GM12878 (cell line): ENCODE data around the gene COA5. TPM values are rescaled to one million over a fixed set of nuclear protein-coding genes. Genes with fewer than 3 reads are reported as not detected.

Experiments
- ASH2L ChIP-seq: fragments of 300-600, 200-600 bp; sonication (generic); IDR thresholded peaks from 2 replicates; pipeline ENCODE4 v1.6.1; 2017; ENCODE audit warnings: low read depth, mild to moderate bottlenecking, borderline replicate concordance
- CEBPZ ChIP-seq: fragments of 150-350 bp; IDR thresholded peaks from 2 replicates; pipeline ENCODE4 v1.6.1; 2016; ENCODE audit warnings: low read depth, low read length
- HDAC2 ChIP-seq: fragments of 200-600 bp; sonication (generic); IDR thresholded peaks from 2 replicates; pipeline ENCODE4 v1.6.1; 2017
- HDAC6 ChIP-seq: fragments of 200-600 bp; sonication (generic); IDR thresholded peaks from one replicate; pipeline ENCODE4 v1.8.0; 2017; ENCODE audit warnings: antibody characterized with exemption; ENCODE audit not compliant: unreplicated experiment
- POLR2AphosphoS2 ChIP-seq: IDR thresholded peaks from 2 replicates; pipeline ENCODE4 v1.6.1; 2011; ENCODE audit warnings: low read depth, mild to moderate bottlenecking, low read length, improper control_type of control experiment, moderate library complexity
- RB1 ChIP-seq: fragments of 450-650 bp; formaldehyde crosslinking; IDR thresholded peaks from 2 replicates; pipeline ENCODE4 v1.6.1; 2017; ENCODE audit warnings: mild to moderate bottlenecking, borderline replicate concordance
- RCOR1 ChIP-seq: conservative IDR thresholded peaks from 2 replicates; pipeline ENCODE4 v1.6.1; 2012; ENCODE audit warnings: low read depth, low read length, improper control_type of control experiment
- SMAD1 ChIP-seq: fragments of 450-650 bp; IDR thresholded peaks from 2 replicates; pipeline ENCODE4 v1.6.1; 2018; ENCODE audit warnings: mild to moderate bottlenecking, low read depth; ENCODE audit not compliant: partially characterized antibody
- TCF12 ChIP-seq: IDR thresholded peaks from 2 replicates; pipeline ENCODE4 v1.6.1; 2011; ENCODE audit warnings: low read depth, mild to moderate bottlenecking, low read length
- polyA plus RNA-seq, 11 experiments: library from polyadenylated mRNA; depleted of rRNA in 4 of 11; unstranded in 6 of 11; stranded (reverse) in 5 of 11; fragments of >200 nt; fragmentation: Nextera tagmentation in 4 of 11; fragmentation: Illumina TruSeq in 1 of 11; extraction: Ambion mirVana in 4 of 11; extraction: Trizol in 1 of 11; gene quantifications; 1 replicate in 1 of 11; 2 replicates in 10 of 11; pipeline versions ENCODE4 v1.2.1 to v1.2.3, GENCODE V29; 2011 to 2016; ENCODE audit warnings: inconsistent platforms in 2 of 11, missing spikeins in 2 of 11, low read depth in 1 of 11
- total RNA-seq, 4 experiments: library from RNA; depleted of rRNA in 3 of 4; stranded (reverse); fragments of >200 nt in 3 of 4; fragmentation: Illumina TruSeq in 1 of 4; extraction: Trizol in 1 of 4; gene quantifications; 2 replicates each; pipeline versions ENCODE4 v1.2.1 to v1.2.3, GENCODE V29; 2013 to 2021
- TF ChIP-seq, protein P1 (sequence below): fragments of 450-650 bp; formaldehyde crosslinking; IDR thresholded peaks from 2 replicates; pipeline ENCODE4 v1.5.0; 2022; ENCODE audit warnings: mild to moderate bottlenecking, missing genetic modification characterization

COA5 gene
- total and polyA plus RNA-seq, 10 of the 15 experiments (the other 5 are each of a cell fraction or from before 2014, with no cell fraction given) = 20.7 to 63.3 (median 37.9) TPM

DNA sequence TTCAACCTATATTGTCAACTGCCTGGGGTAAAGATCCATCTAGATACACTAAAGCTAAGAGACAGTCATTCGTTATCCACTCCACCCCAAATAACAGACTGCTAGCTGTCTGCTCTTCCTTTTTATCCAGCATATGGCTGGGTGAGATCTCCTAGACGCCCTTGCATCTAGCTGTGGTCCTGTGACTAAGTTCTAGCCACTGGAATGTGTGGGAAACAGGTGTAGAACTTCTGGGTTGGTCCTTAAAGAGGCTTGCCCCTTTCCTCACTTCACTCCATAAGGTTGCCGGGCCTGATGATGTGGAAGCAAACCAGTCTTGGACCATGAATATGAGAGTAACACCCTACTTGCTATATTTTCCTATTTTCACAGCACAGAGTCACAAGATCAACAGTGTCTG, 3.2 kb downstream of the COA5 start (continued):
- TF ChIP-seq CEBPZ = no peak
- no peak for TF ChIP-seq SMAD1
- TF ChIP-seq ASH2L = no peak
- no peak for TF ChIP-seq HDAC2
- TF ChIP-seq RB1 = no peak
- TF ChIP-seq TCF12 = no peak
- no peak for TF ChIP-seq HDAC6
- TF ChIP-seq, protein P1, sequence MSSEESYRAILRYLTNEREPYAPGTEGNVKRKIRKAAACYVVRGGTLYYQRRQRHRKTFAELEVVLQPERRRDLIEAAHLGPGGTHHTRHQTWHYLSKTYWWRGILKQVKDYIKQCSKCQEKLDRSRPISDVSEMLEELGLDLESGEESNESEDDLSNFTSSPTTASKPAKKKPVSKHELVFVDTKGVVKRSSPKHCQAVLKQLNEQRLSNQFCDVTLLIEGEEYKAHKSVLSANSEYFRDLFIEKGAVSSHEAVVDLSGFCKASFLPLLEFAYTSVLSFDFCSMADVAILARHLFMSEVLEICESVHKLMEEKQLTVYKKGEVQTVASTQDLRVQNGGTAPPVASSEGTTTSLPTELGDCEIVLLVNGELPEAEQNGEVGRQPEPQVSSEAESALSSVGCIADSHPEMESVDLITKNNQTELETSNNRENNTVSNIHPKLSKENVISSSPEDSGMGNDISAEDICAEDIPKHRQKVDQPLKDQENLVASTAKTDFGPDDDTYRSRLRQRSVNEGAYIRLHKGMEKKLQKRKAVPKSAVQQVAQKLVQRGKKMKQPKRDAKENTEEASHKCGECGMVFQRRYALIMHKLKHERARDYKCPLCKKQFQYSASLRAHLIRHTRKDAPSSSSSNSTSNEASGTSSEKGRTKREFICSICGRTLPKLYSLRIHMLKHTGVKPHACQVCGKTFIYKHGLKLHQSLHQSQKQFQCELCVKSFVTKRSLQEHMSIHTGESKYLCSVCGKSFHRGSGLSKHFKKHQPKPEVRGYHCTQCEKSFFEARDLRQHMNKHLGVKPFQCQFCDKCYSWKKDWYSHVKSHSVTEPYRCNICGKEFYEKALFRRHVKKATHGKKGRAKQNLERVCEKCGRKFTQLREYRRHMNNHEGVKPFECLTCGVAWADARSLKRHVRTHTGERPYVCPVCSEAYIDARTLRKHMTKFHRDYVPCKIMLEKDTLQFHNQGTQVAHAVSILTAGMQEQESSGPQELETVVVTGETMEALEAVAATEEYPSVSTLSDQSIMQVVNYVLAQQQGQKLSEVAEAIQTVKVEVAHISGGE (CRISPR knock-in tag) = no peak
- TF ChIP-seq RCOR1 = no peak
- no peak for TF ChIP-seq POLR2AphosphoS2
